GM21737 (cell line): Measurements from ENCODE around the gene GMDS.

Source experiments
- ATAC-seq: cut with Tn5 transposase; IDR thresholded peaks from one replicate; pipeline ENCODE4 v1.9.1; 2021; ENCODE audit warnings: mild to moderate bottlenecking, moderate library complexity; ENCODE audit not compliant: unreplicated experiment

GMDS gene

GRCh38 chr6:2140438-2141128, 104.8 kb downstream of the GMDS start:
- no peak for ATAC-seq

- no peak for ATAC-seq
Observed at GRCh38 chr6:2135401-2135800, 110.0 kb downstream of the GMDS start.

- ATAC-seq = no peak
Observed at GRCh38 chr6:2134554-2134953, 110.9 kb downstream of the GMDS start.

- no peak for ATAC-seq
Observed at GRCh38 chr6:2133716-2134310, 111.6 kb downstream of the GMDS start.

GRCh38 chr6:2132916-2133315, 112.5 kb downstream of the GMDS start:
- ATAC-seq = no peak

- no peak for ATAC-seq
Observed at GRCh38 chr6:2132416-2132815, 113.0 kb downstream of the GMDS start.

GRCh38 chr6:2129182-2129621, 116.2 kb downstream of the GMDS start:
- ATAC-seq = no peak

- no peak for ATAC-seq
Observed at GRCh38 chr6:2127484-2127911, 117.9 kb downstream of the GMDS start.

- no peak for ATAC-seq
Observed at GRCh38 chr6:2126351-2126750, 119.1 kb downstream of the GMDS start.

GRCh38 chr6:2125158-2125557, 120.2 kb downstream of the GMDS start:
- ATAC-seq = no peak

GRCh38 chr6:2124260-2124709, 121.1 kb downstream of the GMDS start:
- no peak for ATAC-seq

- ATAC-seq = no peak
Observed at GRCh38 chr6:2120912-2121311, 124.5 kb downstream of the GMDS start.

- ATAC-seq = no peak
Observed at GRCh38 chr6:2119275-2119674, 126.1 kb downstream of the GMDS start.

- no peak for ATAC-seq
Observed at GRCh38 chr6:2118136-2118535, 127.3 kb downstream of the GMDS start.

- ATAC-seq = no peak
Observed at GRCh38 chr6:2117447-2117846, 128.0 kb downstream of the GMDS start.

GRCh38 chr6:2116496-2116895, 128.9 kb downstream of the GMDS start:
- no peak for ATAC-seq

GRCh38 chr6:2114100-2114499, 131.3 kb downstream of the GMDS start:
- no peak for ATAC-seq

- no peak for ATAC-seq
Observed at GRCh38 chr6:2111162-2111677, 134.2 kb downstream of the GMDS start.

GRCh38 chr6:2110504-2110903, 134.9 kb downstream of the GMDS start:
- no peak for ATAC-seq

- ATAC-seq = no peak
Observed at GRCh38 chr6:2109796-2110195, 135.6 kb downstream of the GMDS start.

GRCh38 chr6:2108700-2109306, 136.6 kb downstream of the GMDS start:
- ATAC-seq = no peak

GRCh38 chr6:2104524-2104880, 140.9 kb downstream of the GMDS start:
- no peak for ATAC-seq
